SK-N-MC (cell line): Measurements from ENCODE around the gene KRT20.

Source experiments
- DNase-seq: peaks from one replicate; pipeline ENCODE4 v3.0.0-alpha.2; 2011; ENCODE audit warnings: low read depth, low spot score
- H3K27ac ChIP-seq: fragments of 200-600 bp; sonication (generic); 2 replicates; pipeline ENCODE4 v1.5.1; 2016; ENCODE audit warnings: mixed run types
- H3K36me3 ChIP-seq: fragments of 200-600 bp; sonication (generic); 2 replicates; pipeline ENCODE4 v1.6.1; 2017; ENCODE audit warnings: antibody characterized with exemption, low read length, mixed read lengths; ENCODE audit not compliant: insufficient read depth
- H3K4me3 ChIP-seq: fragments of 200-600 bp; sonication (generic); 2 replicates; pipeline ENCODE4 v1.5.1; 2016
- H3K9ac ChIP-seq: fragments of 200-600 bp; sonication (generic); 2 replicates; pipeline ENCODE4 v1.8.0; 2017; ENCODE audit warnings: mixed run types, mixed read lengths; ENCODE audit not compliant: insufficient read length
- H3K9me3 ChIP-seq: fragments of 200-600 bp; sonication (generic); 2 replicates; pipeline ENCODE4 v1.6.1; 2017; ENCODE audit warnings: low read depth, mild to moderate bottlenecking, antibody characterized with exemption, low read length, moderate library complexity, mixed read lengths
- EZH2 ChIP-seq: fragments of 200-600 bp; sonication (generic); IDR thresholded peaks from one replicate; pipeline ENCODE4 v1.6.1; 2017; ENCODE audit warnings: antibody characterized with exemption
- FOXP2 ChIP-seq: optimal IDR thresholded peaks from 2 replicates; pipeline ENCODE3; 2011; ENCODE audit warnings: mild to moderate bottlenecking, moderate library complexity; ENCODE audit not compliant: insufficient read depth; ENCODE audit errors: extremely low read length, control extremely low read depth
- POLR2AphosphoS5 ChIP-seq: IDR thresholded peaks from 2 replicates; pipeline ENCODE4 v1.6.1; 2012; ENCODE audit warnings: mild to moderate bottlenecking, low read depth, low read length, borderline replicate concordance

Gene KRT20

GRCh38 chr17:40836020-40836419 is 49.0 kb downstream of the KRT20 start:
- H3K36me3 ChIP-seq = peaks cover 13% of the 10 kb centered on the region; the same call in 1 of the 2 replicates
- no peak overlapping the region for H3K9ac ChIP-seq
- no peak for TF ChIP-seq EZH2
- no peak for TF ChIP-seq POLR2AphosphoS5
- TF ChIP-seq FOXP2 = no peak
- no peaks in the 10 kb centered on the region for H3K9me3 ChIP-seq
- no peak for DNase-seq
- no peak overlapping the region for H3K27ac ChIP-seq
- H3K4me3 ChIP-seq = no peak overlapping the region

- TF ChIP-seq POLR2AphosphoS5 = no peak
- no peak for TF ChIP-seq FOXP2
- TF ChIP-seq EZH2 = no peak
- H3K27ac ChIP-seq = peak overlapping the region; percentile 88
- no peak for DNase-seq
- H3K9ac ChIP-seq = no peak overlapping the region
- H3K4me3 ChIP-seq = no peak overlapping the region
- H3K9me3 ChIP-seq = no peaks in the 10 kb centered on the region
- H3K36me3 ChIP-seq = peaks cover 18% of the 10 kb centered on the region
Measured at GRCh38 chr17:40833882-40834281, 51.2 kb downstream of the KRT20 start.

GRCh38 chr17:40832840-40833239 is 52.2 kb downstream of the KRT20 start:
- Histone ChIP-seq H3K4me3 (no peak overlapping the region), H3K9ac (peak overlapping the region; percentile 34)

DNA sequence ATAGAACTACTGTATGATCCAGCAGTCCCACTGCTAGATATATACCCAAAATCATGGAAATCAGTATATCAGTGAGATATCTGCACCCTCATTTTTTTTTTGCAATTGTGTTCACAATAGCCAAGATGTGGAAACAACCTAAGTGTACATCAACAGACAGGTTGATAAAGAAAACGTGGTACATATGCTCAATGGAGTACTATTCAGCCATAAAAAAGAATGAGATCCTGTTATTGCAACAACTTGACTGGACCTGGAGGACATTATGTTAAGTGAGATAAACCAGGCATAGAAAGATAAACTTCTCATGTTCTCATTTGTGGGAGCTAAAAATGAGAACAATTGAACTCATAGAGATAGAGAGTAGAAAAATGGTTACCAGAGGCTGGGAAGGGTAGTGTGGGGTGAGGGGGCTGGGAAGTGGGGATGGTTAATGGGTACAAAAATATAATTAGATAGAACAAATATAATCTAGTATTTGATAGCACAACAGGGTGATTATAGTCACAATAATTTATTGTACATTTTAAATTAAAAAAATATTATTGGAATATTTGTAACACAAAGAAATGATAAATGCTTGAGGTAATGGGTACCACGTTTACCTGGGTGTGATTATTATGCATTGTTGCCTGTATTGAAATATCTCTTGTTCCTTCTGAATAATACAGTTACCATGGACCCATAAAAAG is 54.8 kb downstream of the KRT20 start:
- Histone ChIP-seq H3K36me3 (peaks cover 14% of the 10 kb centered on the region; the same call in 1 of the 2 replicates), H3K9me3 (no peaks in the 10 kb centered on the region), H3K27ac (no peak overlapping the region), H3K9ac (no peak overlapping the region), H3K4me3 (no peak overlapping the region)
- DNase-seq = no peak
- TF ChIP-seq POLR2AphosphoS5 = no peak
- TF ChIP-seq EZH2 = no peak
- no peak for TF ChIP-seq FOXP2

More at GRCh38 chr17:40832840-40833239, 52.2 kb downstream of the KRT20 start:
- Histone ChIP-seq H3K9me3 (no peaks in the 10 kb centered on the region), H3K27ac (peak overlapping the region; percentile 88), H3K36me3 (peaks cover 18% of the 10 kb centered on the region)
- DNase-seq = no peak
- TF ChIP-seq EZH2 (no peak), FOXP2 (no peak), POLR2AphosphoS5 (no peak)

GRCh38 chr17:40828454-40829044 is 56.5 kb downstream of the KRT20 start:
- Histone ChIP-seq H3K27ac (peak overlapping the region; percentile 97), H3K9me3 (no peaks in the 10 kb centered on the region), H3K36me3 (peaks cover 5% of the 10 kb centered on the region; the same call in 1 of the 2 replicates), H3K4me3 (peak overlapping the region; percentile 71), H3K9ac (peak overlapping the region; percentile 73)
- TF ChIP-seq FOXP2 (no peak), POLR2AphosphoS5 (no peak), EZH2 (no peak)
- peak; percentile 44 for DNase-seq

DNA sequence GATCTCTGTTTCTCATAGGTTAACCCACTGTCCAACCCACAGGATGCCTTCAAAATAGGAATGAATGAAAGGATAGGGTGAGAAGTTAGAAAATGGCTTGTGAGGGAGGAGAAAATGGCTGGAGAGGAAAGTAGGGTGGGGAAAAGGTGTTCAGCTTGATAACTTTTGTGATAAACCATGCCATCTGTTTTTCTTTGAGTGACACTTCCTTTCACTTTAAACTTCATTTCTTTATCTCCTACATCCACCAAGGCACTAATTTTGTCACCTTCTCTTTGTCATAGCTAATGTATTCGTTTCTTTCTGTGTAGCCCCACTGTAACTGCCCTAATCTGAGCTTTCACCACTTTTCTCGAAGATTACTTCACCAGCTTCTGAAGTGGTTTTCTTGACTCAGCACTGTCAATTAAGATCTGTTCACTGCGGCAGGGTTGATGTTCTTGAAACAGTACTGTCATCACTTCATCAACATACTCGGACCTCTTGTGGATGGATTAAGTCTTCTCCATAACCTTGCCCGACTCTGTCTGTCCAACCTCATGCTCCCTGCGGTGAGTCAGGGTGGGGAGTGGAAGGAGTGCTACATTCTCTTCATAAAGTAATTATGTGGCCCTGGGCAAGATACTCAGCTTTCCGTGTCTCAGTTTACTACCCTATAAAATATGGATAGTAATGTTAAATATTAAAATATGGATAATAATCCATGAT is 57.1 kb downstream of the KRT20 start:
- DNase-seq = peak; percentile 48

More for the DNA sequence above, 57.1 kb downstream of the KRT20 start:
- H3K27ac ChIP-seq = peak overlapping the region; percentile 97
- no peaks in the 10 kb centered on the region for H3K9me3 ChIP-seq
- TF ChIP-seq EZH2 (no peak), POLR2AphosphoS5 (no peak), FOXP2 (no peak)
- H3K4me3 ChIP-seq = peak overlapping the region; percentile 71
- H3K36me3 ChIP-seq = peaks cover 5% of the 10 kb centered on the region; the same call in 1 of the 2 replicates
- H3K9ac ChIP-seq = peak overlapping the region; percentile 73
